Spleen (tissue), 11 donors: Measurements from ENCODE around the gene GLRX. TPM values are rescaled to one million over a fixed set of nuclear protein-coding genes. Genes with fewer than 3 reads are reported as not detected.
"Not testable (repeated sequence)": the region's sequence is repeated elsewhere in the genome, so short reads cannot be mapped to it uniquely, and the experiment has no call there.

Experiments
- DNase-seq: peaks from one replicate; pipeline ENCODE4 v3.0.0-alpha.2; 2020
- H3K27ac ChIP-seq, 8 donors: fragments of 200-600 bp; sonication (generic) in 7 of 8; 1 replicate in 4 of 8; 2 replicates in 4 of 8; pipeline versions ENCODE4 v1.5.0 to v1.8.0; 2016 to 2021; ENCODE audit warnings: inconsistent platforms in 4 of 8, mild to moderate bottlenecking in 4 of 8, moderate library complexity in 1 of 8
- H3K27me3 ChIP-seq, 7 donors: fragments of 200-600 bp; sonication (generic) in 6 of 7; replicated peaks in 1 of 7; 1 replicate in 4 of 7; 2 replicates in 3 of 7; pipeline versions ENCODE4 v1.5.0 to v1.8.0; 2016 to 2021; ENCODE audit warnings: inconsistent platforms in 3 of 7, mild to moderate bottlenecking in 1 of 7
- H3K36me3 ChIP-seq, 6 donors: fragments of 200-600 bp; sonication (generic) in 5 of 6; 1 replicate in 4 of 6; 2 replicates in 2 of 6; pipeline versions ENCODE4 v1.5.0 to v1.8.0; 2016 to 2021; ENCODE audit warnings: inconsistent platforms in 2 of 6
- H3K4me1 ChIP-seq, 6 donors: fragments of 200-600 bp; sonication (generic) in 5 of 6; 1 replicate in 3 of 6; 2 replicates in 3 of 6; pipeline versions ENCODE4 v1.5.0 to v1.8.0; 2016 to 2021; ENCODE audit warnings: inconsistent platforms in 3 of 6
- H3K4me3 ChIP-seq, 8 donors: fragments of 200-600 bp; sonication (generic) in 7 of 8; 1 replicate in 4 of 8; 2 replicates in 4 of 8; pipeline versions ENCODE4 v1.5.0 to v1.8.0; 2016 to 2021; ENCODE audit warnings: inconsistent platforms in 4 of 8, mild to moderate bottlenecking in 4 of 8, moderate library complexity in 2 of 8
- H3K9me3 ChIP-seq, 8 donors: fragments of 200-600 bp; sonication (generic) in 7 of 8; 1 replicate in 4 of 8; 2 replicates in 4 of 8; pipeline versions ENCODE4 v1.5.0 to v1.8.0; 2016 to 2021; ENCODE audit warnings: inconsistent platforms in 4 of 8
- CTCF ChIP-seq, 11 experiments: fragments of 200-600 bp in 7 of 11; fragments of 450-650 bp in 4 of 11; sonication (generic) in 4 of 11; IDR thresholded peaks in 8 of 11; conservative IDR thresholded peaks in 3 of 11; 1 replicate in 7 of 11; 2 replicates in 4 of 11; pipeline versions ENCODE4 v1.4.0 to v1.8.0; 2016 to 2021; ENCODE audit warnings: antibody characterized with exemption in 11 of 11, inconsistent platforms in 4 of 11, mild to moderate bottlenecking in 1 of 11
- POLR2A ChIP-seq, 3 donors: fragments of 450-650 bp; IDR thresholded peaks; one replicate each; pipeline ENCODE4 v1.5.1; 2017; ENCODE audit warnings: antibody characterized with exemption in 3 of 3, mild to moderate bottlenecking in 1 of 3
- POLR2AphosphoS5 ChIP-seq, 3 donors: sonication (generic); formaldehyde crosslinking; IDR thresholded peaks; one replicate each; pipeline ENCODE4 v1.5.1; 2017; ENCODE audit warnings: antibody characterized with exemption in 3 of 3
- WGBS, 5 donors: extraction: QIAGEN DNeasy Blood & Tissue Kit in 3 of 5; methylation state at CpG; one replicate each; pipeline versions ENCODE4 v1.1.5 to v1.1.7; 2013 to 2018; 5-methylcytosine and 5-hydroxymethylcytosine counted together
- intact Hi-C: fragments of 100-400 bp; cut with DNase I; formaldehyde crosslinking; loops from one replicate; pipeline ENCODE4 v1.15.0; 2023; ENCODE audit warnings: low total_unique reads
- polyA plus RNA-seq, 3 donors: library from polyadenylated mRNA; stranded (reverse); fragments of 200-250 nt; gene quantifications; one replicate each; pipeline ENCODE4 v1.2.1, GENCODE V29; 2013
- total RNA-seq, 7 donors: library from RNA; depleted of rRNA in 3 of 7; stranded (reverse); fragments of >200 nt in 3 of 7; fragmentation: NEBNext Ultra II Directional in 4 of 7; extraction: Animal tissue kit (Norgen Biotek cat#: 25700) in 4 of 7; gene quantifications; one replicate each; pipeline versions ENCODE4 v1.1.0 to v1.2.1, GENCODE V29; 2016 to 2021
- donor health status: healthy with polysubstance abuse.
- donor health status: DM: no; HTN: no; CAD: no; lungs with moderate emphysema.
- donor health status: DM: no; HTN: no; CAD: no.
- donor health status: Bipolar disorder and iron deficiency.
- donor health status: healthy.
- donor health status: DM: no; HTN: no; CAD: no.
- donor health status: DM: yes; HTN: yes; CAD: no.

GLRX gene
- total and polyA plus RNA-seq, 10 donors = 59.3 to 149 (median 88.2) TPM

- no peak for DNase-seq
- Histone ChIP-seq H3K36me3 (no peaks in the 10 kb centered on the region), H3K9me3 (no peaks in the 10 kb centered on the region), H3K4me1 (peaks cover 0 to 4% (median 0%) of the 10 kb centered on the region in 6 donors), H3K27me3 (no peaks in the 10 kb centered on the region), H3K27ac (no peak overlapping the region), H3K4me3 (no peak overlapping the region)
- intact Hi-C loops = no loop called here
- WGBS, 5 donors = 87 to 93% (median 90%) methylated on average over 5 of the region's 5 CpGs
- TF ChIP-seq CTCF (IDR thresholded peaks at IDR 0.05 in 8 of 11, conservative IDR thresholded peaks at IDR 0.05 in 3 of 11) (no peak), POLR2A (IDR thresholded peaks at IDR 0.05) (no peak), POLR2AphosphoS5 (IDR thresholded peaks at IDR 0.05) (no peak)
Observed at GRCh38 chr5:95852567-95852966, 30.0 kb upstream of the GLRX start.

GRCh38 chr5:95851141-95851540 lies 28.6 kb upstream of the GLRX start:
- DNase-seq, H3K36me3 ChIP-seq, H3K9me3 ChIP-seq, H3K27me3 ChIP-seq, H3K4me3 ChIP-seq, H3K27ac ChIP-seq, intact Hi-C loops, H3K4me1 ChIP-seq: not testable (repeated sequence)
- 96 to 99% (median 98%) methylated on average over 20 to 34 of the region's 34 CpGs for WGBS, 5 donors

DNA sequence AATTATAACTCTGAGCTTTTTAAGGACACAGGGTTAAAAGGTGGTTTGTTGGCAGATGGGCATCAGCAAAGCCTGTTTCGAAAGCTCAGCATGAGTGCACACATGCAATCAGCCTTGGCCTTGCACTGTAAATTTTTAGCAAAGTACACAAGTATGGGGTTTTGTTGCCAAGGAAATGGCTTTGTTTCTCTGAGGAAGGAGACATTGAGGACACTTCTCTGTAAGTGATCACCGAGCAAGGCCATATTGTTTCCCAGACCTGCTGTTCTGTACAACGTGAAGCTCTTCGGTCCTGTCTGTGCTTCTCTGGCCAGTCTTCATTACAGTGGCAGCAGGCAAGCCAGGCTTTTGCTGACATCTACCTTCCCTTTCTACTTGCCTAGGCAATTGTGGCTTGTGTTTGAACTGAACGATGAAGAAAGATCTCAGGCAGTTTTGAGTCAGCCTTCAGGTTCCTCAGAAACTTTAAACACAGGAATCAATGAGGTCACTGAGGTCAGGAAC lies 27.9 kb upstream of the GLRX start:
- TF ChIP-seq POLR2A (IDR thresholded peaks at IDR 0.05) = no peak
- TF ChIP-seq POLR2AphosphoS5 (IDR thresholded peaks at IDR 0.05) = no peak
- TF ChIP-seq CTCF (IDR thresholded peaks at IDR 0.05 in 8 of 11, conservative IDR thresholded peaks at IDR 0.05 in 3 of 11) = no peak

GRCh38 chr5:95848701-95849100 lies 26.2 kb upstream of the GLRX start:
- 63 to 82% (median 67%) methylated on average over 3 of the region's 3 CpGs for WGBS, 5 donors

More for the DNA sequence above, 27.9 kb upstream of the GLRX start:
- H3K9me3 ChIP-seq = no peaks in the 10 kb centered on the region
- WGBS, 5 donors = 63 to 80% (median 68%) methylated on average over 5 of the region's 5 CpGs
- H3K4me1 ChIP-seq = peaks cover 0 to 5% (median 0%) of the 10 kb centered on the region in 6 donors
- H3K27me3 ChIP-seq = no peaks in the 10 kb centered on the region
- H3K36me3 ChIP-seq = no peaks in the 10 kb centered on the region
- H3K4me3 ChIP-seq = no peak overlapping the region
- DNase-seq = no peak
- H3K27ac ChIP-seq = no peak overlapping the region
- intact Hi-C loops = no loop called here

More at GRCh38 chr5:95848701-95849100, 26.2 kb upstream of the GLRX start:
- intact Hi-C loops = loop anchor here (5.0 kb wide), 2 partner anchors 186 to 201 kb away; partner anchors contain the start of gene RFESD
- no peak for TF ChIP-seq POLR2AphosphoS5 (IDR thresholded peaks at IDR 0.05)
- TF ChIP-seq CTCF (IDR thresholded peaks at IDR 0.05 in 8 of 11, conservative IDR thresholded peaks at IDR 0.05 in 3 of 11) = no peak
- TF ChIP-seq POLR2A (IDR thresholded peaks at IDR 0.05) = no peak
- Histone ChIP-seq H3K4me3 (no peak overlapping the region), H3K36me3 (no peaks in the 10 kb centered on the region), H3K9me3 (no peaks in the 10 kb centered on the region), H3K27ac (no peak overlapping the region), H3K4me1 (peaks cover 0 to 10% (median 2%) of the 10 kb centered on the region in 6 donors), H3K27me3 (no peaks in the 10 kb centered on the region)
- no peak for DNase-seq
